ENCODE data around the gene BCAS3.

Gene BCAS3

DNA sequence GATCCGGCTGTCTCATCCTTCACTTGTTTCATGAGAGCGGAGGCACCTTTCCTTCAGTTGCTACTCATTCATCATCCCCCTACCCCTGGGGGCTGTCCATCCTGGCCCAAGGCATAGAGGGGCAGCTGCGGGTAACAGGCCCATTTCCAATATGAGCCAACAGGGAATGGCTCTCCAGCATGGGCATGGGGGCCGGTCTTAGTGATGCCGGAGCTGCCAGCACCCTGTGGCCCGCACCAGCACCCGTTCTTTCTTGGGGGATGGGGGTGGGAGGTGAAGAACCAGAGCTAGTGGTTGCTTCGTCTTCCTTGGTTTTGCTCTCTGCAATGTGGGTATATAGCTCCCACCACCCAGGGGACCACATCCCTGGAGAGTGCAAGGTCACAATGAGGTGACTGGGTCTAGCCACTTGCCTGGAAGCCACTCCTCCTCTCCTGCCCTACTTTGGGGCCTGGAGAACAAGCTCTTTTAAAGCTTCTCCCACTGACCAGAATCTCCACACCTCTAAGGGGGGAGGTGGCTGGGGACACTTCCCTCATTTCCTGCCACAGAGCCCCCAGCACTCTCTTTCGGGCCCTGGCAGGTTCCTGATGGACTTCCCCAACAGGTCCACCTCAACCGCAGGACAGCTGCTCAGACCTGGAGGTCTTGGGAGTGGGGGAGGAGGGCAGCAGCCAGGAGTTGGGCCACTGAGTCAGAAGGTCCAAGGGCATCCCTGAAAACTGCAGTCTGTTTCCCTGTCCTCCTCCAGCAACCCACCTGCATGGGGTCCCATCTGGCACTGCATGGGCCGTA, 710.1 kb downstream of the BCAS3 start:
- no peak overlapping the region for H3K27ac Mint-ChIP-seq
- H3K4me3 Mint-ChIP-seq: no peak overlapping the region
- ATAC-seq (no peak), DNase-seq (ENCODE audit: low spot score in 2 of 2) (no peak)
- no peaks in the 10 kb centered on the region for H3K9me3 Mint-ChIP-seq
- no peaks in the 10 kb centered on the region for H3K36me3 Mint-ChIP-seq
- H3K4me1 Mint-ChIP-seq: peaks cover 10% of the 10 kb centered on the region

DNA sequence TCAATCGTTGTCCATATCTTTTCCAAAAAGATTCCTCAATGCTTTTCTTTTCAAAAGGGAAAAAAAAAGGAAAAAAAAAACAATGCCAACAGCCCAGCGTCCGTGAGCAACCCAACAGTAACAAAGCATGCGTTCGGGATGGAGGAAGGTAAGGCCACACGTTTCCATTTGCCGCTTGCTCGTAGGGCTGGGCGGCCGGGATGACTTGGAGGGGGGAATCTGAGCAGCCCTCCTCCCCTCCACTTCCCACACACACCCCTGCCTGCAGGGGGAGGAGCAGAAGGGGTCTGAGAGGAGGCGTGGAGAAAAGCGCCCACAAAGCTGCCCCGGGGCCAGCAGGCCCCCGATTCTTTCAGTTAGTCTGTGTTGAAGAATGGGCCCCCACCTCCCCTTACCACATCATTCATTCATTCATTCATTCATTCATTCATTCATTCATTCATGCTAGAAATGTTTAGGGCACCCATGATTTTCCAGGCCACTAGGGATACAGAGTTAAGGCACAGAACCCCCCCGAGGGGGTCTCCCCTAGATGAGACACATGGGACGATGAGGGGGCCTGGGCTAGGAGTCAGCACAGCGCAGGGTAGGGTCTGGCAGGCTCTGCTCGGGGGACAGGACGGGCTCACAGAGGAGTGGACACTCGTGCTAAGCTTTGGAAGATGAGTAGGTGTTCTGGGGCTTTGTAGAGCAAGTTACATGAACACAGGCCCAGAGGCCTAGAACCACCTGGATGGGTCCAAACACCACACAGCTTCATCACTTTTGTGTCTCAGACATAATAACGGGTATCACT, 711.1 kb downstream of the BCAS3 start:
- H3K36me3 Mint-ChIP-seq: no peaks in the 10 kb centered on the region
- ATAC-seq (no peak), DNase-seq (ENCODE audit: low spot score in 2 of 2) (no peak)
- H3K27ac Mint-ChIP-seq: no peak overlapping the region
- H3K4me3 Mint-ChIP-seq: no peak overlapping the region
- H3K4me1 Mint-ChIP-seq: peaks cover 10% of the 10 kb centered on the region
- H3K9me3 Mint-ChIP-seq: no peaks in the 10 kb centered on the region

DNA sequence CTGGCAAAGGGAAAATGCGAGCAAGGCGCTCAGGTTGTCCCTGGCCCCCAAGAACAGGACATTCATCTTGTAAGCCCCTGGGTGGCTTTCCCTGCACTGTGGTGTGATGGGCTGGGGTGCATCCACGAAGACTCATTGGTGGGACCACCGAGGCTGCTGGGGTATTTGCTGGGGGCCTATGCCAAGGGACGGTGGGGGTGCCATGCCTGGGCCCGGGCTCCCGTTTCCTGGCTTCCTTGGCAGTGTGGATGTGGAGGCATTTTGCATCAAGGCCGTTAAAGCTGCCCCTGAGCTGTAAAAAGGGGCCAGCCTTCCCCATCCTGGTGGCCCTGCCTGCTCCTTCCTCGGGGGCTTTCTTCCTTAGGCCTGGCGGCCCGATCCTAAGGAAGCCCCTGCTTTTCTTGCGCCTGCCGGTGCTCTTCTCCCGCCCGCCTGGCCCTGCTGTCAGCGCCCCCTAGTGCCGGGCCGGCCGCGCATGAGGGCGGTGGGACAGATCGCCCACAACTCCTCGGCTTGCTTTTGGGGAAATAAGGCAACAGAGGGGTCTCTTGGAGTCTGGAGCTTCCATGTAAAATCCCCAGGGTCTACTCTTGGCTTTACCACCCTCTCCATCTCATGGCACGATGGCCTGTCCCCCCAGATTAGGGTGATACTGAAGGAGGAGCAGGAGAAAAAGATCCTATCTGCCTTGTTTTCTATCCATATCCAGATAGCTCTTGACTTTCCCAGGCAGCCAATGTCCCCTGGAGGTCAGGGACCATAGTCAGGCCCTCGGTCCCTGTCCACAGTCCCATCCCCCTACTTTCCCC, 712.2 kb downstream of the BCAS3 start:
- Mint-ChIP-seq H3K36me3 (no peaks in the 10 kb centered on the region), H3K4me3 (no peak overlapping the region), H3K4me1 (peaks cover 10% of the 10 kb centered on the region), H3K27ac (no peak overlapping the region), H3K9me3 (no peaks in the 10 kb centered on the region)
- peak; percentile 58 for ATAC-seq
- peak; percentile 60 to 77 for DNase-seq (ENCODE audit: low spot score in 2 of 2)

DNA sequence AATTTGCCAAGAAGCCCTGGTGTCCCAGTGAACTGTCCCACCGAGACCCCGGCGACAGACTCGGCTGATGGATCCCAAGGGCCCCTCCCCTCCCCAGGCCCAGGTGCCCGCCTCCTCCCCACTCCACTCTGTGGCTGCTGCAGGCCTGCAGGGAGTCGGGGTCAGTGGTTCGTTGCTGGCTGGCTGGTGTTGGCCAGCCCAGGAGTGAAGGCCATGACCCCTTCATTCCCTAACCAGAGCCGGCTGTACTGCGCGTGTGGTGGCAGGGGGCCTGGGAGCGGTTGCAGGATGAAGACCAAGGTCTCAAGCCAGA, 712.8 kb downstream of the BCAS3 start:
- peaks cover 14% of the 10 kb centered on the region for H3K4me1 Mint-ChIP-seq
- H3K4me3 Mint-ChIP-seq: no peak overlapping the region
- H3K27ac Mint-ChIP-seq: no peak overlapping the region
- H3K36me3 Mint-ChIP-seq: no peaks in the 10 kb centered on the region
- no peaks in the 10 kb centered on the region for H3K9me3 Mint-ChIP-seq
- no peak for DNase-seq (ENCODE audit: low spot score in 2 of 2)
- no peak for ATAC-seq

DNA sequence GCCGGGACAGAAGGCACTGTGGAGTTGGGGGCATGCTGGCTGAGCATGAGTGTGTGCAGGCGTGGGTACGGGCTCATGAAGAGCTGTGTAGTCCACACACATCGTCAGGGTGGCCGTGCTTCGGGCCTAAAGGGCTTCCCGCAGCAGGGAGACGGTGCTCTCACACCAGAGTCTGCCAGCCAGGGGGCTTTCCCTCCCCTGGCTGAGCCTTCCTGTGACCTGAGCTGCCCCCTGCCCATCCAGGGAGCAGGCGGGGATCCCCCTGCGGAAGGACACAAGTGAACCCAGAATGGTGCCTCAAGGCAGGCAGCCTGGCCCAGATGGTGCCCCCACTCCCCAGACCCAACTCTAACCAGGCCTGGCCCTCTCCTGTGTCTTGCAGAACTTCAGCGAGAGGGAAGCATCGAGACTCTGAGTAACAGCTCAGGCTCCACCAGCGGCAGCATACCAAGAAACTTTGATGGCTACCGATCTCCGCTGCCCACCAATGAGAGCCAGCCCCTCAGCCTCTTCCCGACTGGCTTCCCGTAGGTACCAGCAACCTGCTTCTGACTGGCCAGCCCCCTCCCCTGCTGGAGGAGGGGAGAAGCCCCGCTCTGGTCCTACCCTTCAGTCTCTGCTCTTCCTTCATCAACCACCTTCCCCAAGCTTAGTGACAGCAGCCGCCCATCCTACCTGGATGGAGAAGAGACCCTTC, 714.1 kb downstream of the BCAS3 start:
- Mint-ChIP-seq H3K36me3 (no peaks in the 10 kb centered on the region), H3K27ac (no peak overlapping the region), H3K4me1 (peaks cover 20% of the 10 kb centered on the region), H3K9me3 (no peaks in the 10 kb centered on the region), H3K4me3 (no peak overlapping the region)
- ATAC-seq (no peak), DNase-seq (ENCODE audit: low spot score in 2 of 2) (no peak)

DNA sequence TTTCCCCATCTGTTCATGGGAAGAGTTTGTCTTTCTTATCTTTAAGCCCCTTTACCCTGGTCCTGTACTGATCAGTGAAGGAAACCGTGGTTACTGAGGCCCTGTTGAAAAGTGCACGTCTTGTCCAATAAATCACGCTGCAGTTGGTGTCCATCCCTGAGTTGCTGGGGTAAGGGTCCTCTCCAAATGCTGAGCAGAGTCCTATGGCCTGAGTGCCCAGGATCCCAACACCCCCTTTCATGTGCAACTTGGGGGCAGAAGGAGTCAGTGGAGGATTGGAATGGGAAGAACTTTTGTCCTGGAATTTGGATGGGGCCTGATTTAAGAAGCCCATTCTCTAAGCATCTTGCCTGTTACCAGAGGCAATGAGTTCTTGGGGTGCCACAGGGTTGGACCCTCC, 715.0 kb downstream of the BCAS3 start:
- H3K27ac Mint-ChIP-seq: no peak overlapping the region
- H3K4me1 Mint-ChIP-seq: peaks cover 20% of the 10 kb centered on the region
- DNase-seq (ENCODE audit: low spot score in 2 of 2): no peak
- no peaks in the 10 kb centered on the region for H3K9me3 Mint-ChIP-seq
- ATAC-seq: no peak
- H3K4me3 Mint-ChIP-seq: no peak overlapping the region
- no peaks in the 10 kb centered on the region for H3K36me3 Mint-ChIP-seq

DNA sequence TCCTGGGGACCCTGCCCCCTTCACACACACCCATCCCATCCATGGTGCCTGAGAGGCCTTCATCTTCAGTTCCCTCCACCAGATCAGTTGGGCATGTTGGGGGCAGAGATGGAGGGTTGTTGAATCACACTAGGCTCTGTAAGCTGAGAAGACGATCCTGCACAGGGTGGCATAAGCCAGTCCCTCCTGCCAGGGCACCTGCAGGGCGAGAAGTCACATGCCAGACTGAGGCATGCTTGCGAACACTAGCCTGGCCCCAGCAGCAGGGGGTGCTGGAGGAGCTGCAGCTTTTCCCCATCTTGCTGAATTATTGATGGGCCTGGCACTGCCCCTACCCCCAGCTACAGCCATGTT, 715.9 kb downstream of the BCAS3 start:
- H3K9me3 Mint-ChIP-seq: no peaks in the 10 kb centered on the region

DNA sequence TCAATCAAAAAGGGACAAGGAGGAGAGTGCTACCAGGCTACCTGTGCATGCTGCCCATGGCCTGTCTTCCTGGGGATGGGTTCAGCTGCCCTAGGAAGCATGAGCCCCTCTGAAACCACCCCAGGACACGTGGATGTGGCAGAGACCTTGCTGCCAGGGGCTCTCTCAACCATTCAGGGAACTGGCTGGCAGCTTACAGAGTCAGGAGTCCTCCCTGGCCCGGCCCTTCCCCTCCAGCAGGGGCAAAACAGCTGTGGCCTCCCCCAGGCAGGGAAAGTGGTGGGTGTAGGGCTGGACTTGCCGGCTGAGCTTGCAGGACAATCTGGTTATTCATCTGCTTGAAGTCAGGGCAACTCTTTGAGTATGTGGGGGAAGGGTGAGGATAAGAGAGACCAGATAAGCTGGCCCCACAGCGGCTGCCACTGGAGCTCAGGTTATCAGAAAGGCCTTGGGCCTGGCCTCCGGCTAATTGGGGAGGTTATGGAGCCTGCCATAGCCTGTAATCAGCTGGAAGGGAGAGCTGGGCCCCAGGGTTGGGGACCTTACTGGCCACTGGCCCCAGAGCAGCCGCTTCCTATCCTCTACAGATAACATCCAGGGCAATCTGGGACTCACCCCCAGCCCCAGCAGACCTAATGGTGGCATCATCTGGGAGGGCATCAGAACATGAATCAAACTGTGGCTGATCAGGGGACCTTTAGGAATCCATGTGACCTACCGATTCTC, 716.4 kb downstream of the BCAS3 start:
- Mint-ChIP-seq H3K27ac (no peak overlapping the region), H3K4me1 (peaks cover 30% of the 10 kb centered on the region), H3K9me3 (no peaks in the 10 kb centered on the region), H3K36me3 (no peaks in the 10 kb centered on the region), H3K4me3 (no peak overlapping the region)
- no peak for ATAC-seq
- DNase-seq (ENCODE audit: low spot score in 2 of 2): no peak

More for the DNA sequence above, 715.9 kb downstream of the BCAS3 start:
- DNase-seq (ENCODE audit: low spot score in 2 of 2): no peak
- Mint-ChIP-seq H3K27ac (no peak overlapping the region), H3K4me1 (peaks cover 28% of the 10 kb centered on the region), H3K4me3 (no peak overlapping the region), H3K36me3 (no peaks in the 10 kb centered on the region)
- ATAC-seq: no peak

DNA sequence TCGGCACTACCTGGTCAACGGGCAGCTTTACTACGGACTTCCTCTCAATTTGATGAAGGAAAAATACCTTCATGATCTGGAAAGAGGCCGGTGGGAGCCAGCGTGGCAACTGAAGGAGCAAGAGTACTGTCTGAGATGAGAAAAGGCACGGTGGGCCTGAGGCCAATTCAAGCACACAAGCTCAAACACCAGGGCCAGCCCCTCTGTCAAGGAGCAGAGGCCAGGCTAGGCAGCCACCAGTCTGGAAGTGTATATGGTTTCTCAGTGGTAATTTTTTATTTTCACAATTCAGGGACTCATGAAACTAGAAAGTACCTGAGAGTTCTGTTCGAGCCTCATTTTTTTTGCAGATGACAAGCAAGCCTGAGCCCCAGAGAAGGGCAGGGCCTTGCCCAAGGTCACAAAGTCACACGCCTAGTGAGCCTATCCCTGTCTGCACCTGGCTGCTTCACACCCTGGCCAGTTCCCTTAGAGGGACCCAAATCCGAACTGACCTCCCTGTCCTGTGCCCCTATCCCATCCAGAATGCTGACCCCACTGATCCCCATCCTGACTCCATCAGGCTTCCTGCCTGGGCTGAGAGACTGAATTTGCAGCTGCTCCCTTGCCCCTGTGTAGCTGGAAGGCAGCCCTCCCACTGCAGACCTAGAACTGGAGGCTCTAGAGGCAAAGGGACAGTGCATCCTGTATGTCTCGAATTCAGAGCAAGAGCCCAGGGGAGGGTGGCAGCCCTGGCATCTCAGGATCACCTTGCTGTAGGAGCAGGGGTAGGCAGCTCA, 717.2 kb downstream of the BCAS3 start:
- DNase-seq (ENCODE audit: low spot score in 2 of 2): no peak
- Mint-ChIP-seq H3K9me3 (no peaks in the 10 kb centered on the region), H3K27ac (no peak overlapping the region), H3K4me3 (no peak overlapping the region), H3K36me3 (no peaks in the 10 kb centered on the region), H3K4me1 (peaks cover 22% of the 10 kb centered on the region)
- no peak for ATAC-seq

DNA sequence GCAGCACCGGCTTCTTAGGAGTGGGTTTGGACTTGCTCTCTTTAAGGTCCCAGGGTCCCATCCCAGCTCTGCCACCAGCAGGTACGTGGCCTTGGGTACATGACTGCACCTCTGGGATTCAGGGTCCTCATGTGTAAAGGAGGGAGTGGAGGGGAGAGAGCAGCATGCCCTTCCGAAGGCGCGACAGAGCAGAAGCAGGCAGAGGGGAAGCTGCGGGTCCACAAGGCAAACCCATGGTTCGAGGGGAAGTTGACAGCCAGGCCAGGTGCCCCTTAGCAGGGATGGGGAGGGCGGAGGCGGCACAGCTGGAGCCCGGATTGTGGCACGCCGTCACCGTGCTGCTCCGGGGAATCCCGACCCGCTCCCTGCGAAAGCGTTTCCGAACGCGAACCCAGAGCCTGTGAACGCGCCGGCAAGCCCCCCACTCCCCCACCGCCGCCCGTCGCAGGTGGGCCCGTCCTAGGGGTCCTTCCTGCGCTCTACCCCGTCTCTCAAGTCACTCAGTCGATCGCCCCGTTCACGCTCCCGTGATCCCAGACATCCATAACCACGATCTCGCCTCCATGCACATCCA, 717.8 kb downstream of the BCAS3 start:
- Mint-ChIP-seq H3K4me1 (peaks cover 20% of the 10 kb centered on the region), H3K36me3 (no peaks in the 10 kb centered on the region), H3K27ac (no peak overlapping the region), H3K9me3 (no peaks in the 10 kb centered on the region), H3K4me3 (no peak overlapping the region)
- no peak for DNase-seq (ENCODE audit: low spot score in 2 of 2)
- ATAC-seq: no peak

DNA sequence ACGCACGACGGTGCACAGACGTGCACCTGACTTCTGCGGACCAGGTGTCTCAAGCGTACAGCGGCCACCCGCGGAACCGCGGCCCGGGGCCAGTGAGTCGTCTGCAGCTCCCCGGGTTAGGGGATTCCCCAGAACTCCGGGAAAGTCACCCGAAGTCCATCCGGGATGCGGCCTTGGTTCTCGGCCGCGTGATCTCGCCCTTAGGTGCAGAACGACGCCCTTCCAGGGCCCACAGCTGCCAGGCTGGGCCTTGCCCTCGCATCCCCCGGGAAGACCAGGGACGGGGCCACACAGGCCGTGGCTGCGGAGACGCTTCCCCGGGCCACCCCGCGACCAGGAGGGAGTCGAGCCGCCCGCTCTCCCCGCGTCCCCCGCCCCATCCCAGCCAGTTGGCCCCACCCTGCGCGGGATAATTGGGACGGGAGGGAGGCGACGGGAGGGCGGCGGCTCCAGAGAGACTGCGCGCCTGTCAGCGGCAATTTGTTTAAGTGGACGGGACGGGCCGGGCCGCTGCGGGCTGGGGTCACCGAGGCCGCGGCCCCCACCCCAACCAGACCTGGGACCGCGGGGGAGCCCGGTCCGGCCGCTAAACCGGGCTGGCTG, 718.4 kb downstream of the BCAS3 start:
- ATAC-seq (no peak), DNase-seq (ENCODE audit: low spot score in 2 of 2) (no peak)
- H3K4me3 Mint-ChIP-seq: no peak overlapping the region
- peaks cover 22% of the 10 kb centered on the region for H3K4me1 Mint-ChIP-seq
- H3K36me3 Mint-ChIP-seq: no peaks in the 10 kb centered on the region
- no peak overlapping the region for H3K27ac Mint-ChIP-seq
- H3K9me3 Mint-ChIP-seq: no peaks in the 10 kb centered on the region

DNA sequence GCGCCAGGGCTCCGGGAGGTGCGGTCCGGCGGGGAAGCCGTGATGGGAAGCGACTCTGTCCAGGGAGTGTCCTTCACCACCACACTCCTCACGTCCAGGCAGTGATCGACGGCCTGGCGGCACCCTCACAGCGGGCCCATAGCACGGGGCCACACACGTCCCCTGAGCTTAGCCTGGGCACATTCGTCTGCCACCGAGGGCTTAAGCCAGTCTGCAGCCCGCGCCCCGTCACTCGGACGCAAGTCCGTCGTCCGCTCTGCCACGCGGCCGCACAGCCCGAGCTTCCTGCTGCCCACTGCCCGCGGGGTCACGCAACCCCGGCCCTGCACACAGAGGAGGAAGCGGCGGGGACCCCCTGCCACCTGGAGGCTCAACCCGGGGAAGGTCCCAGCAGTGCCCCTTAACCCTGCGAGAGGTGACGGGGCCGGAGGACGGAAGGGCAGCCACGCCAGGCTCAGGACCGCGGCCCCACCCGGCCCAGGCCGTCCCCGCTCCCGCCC, 719.0 kb downstream of the BCAS3 start:
- H3K4me3 Mint-ChIP-seq: no peak overlapping the region
- no peak for ATAC-seq
- H3K27ac Mint-ChIP-seq: no peak overlapping the region
- no peaks in the 10 kb centered on the region for H3K36me3 Mint-ChIP-seq
- H3K9me3 Mint-ChIP-seq: no peaks in the 10 kb centered on the region
- no peak for DNase-seq (ENCODE audit: low spot score in 2 of 2)
- peaks cover 26% of the 10 kb centered on the region for H3K4me1 Mint-ChIP-seq

DNA sequence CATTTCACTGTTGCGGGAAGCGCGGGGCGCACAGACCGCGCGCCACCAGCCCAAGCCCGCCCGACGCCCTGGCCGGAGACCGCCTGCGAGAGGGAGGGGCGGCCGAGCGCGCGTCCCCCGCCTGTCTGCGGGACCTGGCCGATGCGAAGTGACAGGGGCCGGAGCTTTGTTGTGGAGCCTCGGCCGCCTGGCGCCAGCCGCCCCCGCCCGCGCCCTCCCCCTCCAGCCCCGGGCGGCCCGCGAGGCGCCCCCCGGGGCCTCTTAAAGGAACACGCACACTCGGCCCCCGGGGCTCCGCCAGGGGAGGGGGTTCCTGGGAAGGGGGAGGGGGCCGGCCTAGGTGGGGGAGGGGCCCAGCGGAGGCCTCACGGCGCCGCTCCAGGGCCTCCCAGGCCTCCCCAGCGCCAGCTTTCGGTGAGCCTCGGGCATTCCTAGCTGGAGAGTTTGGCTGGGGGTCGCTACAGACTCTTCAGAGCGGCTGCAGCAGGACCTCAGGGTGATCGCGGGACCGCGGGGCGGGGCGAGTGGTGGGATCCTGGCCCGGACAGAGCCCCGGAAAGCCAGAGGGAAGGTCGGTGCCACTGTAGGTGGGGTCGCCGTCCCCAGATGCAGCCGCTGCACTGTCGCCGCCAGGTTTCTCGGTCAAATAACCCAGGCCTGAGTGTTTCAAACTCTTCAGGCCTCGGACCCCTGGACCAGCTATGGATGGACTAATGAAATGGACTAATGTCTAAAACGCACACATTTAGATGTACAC, 719.6 kb downstream of the BCAS3 start:
- no peak for DNase-seq (ENCODE audit: low spot score in 2 of 2)
- H3K4me3 Mint-ChIP-seq: peak overlapping the region; percentile 46
- no peak overlapping the region for H3K27ac Mint-ChIP-seq
- ATAC-seq: no peak
- no peaks in the 10 kb centered on the region for H3K9me3 Mint-ChIP-seq
- peaks cover 27% of the 10 kb centered on the region for H3K4me1 Mint-ChIP-seq
- no peaks in the 10 kb centered on the region for H3K36me3 Mint-ChIP-seq

Data from stimulated activated effector memory CD8-positive, alpha-beta T cell treated with anti-CD3 and anti-CD28 coated beads, Interleukin-12 subunit alpha, Interleukin-12 subunit beta, amount 100 ng/mL, for 72 hours (primary cell).